DMS 273 treated with DMSO at 0.1 percent for 48 hours (cell line): ENCODE measurements around the gene DYSF.

Experiments used
- DNase-seq: peaks from one replicate; lab custom pipeline; 2025; lab: John Stamatoyannopoulos, UW

The DYSF gene

GRCh38 chr2:71456617-71457016, 3.3 kb downstream of the DYSF start:
- DNase-seq = no peak

- no peak for DNase-seq
Observed at GRCh38 chr2:71457123-71457915, 4.0 kb downstream of the DYSF start.

DNA sequence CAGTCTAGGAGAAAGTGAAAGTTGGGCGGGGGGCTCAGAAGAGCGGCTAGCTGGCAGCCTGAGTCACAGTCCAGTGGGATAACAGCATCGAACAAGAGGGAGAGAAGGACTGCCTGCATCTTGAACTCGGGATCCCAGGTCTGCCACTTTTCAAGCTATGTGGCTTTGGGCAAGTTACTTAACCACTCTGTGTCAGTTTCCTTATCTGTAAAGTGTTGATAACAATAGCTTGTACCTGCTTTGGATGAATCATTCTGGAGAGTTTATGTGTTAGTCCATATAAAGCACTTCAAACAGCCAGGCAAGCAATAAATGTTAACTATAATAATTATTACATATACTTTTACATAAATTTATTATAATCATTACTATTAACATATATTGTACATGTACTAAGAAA, 4.6 kb downstream of the DYSF start:
- no peak for DNase-seq

DNA sequence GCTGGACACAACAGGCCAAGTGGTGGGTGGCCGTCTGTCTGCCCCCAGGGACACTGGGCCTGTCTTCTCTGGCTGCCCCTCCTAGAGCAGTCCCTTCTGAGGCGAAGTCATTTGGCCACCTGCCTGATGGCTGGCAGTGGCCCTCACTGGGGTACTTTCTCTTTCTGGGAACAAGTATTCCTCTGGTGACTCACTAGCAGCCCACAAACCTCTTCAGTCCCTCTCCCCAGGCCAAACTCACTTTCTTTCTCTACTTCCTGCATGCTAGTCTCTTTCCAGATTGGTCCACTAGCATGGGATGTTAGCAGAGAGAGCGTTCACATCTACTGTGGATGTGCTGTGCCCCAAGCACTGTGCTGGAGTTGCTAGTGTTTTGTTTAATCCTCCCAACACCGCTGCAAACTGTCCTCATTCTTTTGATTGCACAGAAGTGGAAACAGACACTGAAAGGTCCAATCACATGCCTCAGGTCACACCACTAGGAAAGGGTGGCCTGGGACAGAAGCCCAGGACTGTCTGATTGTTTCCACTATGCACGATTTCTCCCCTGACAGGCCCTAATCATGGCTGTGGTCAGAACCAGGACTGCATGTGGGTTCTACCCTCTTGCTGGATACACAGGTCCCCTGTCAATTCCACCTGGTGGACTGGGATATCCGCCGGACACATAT, 5.2 kb downstream of the DYSF start:
- DNase-seq = no peak

DNA sequence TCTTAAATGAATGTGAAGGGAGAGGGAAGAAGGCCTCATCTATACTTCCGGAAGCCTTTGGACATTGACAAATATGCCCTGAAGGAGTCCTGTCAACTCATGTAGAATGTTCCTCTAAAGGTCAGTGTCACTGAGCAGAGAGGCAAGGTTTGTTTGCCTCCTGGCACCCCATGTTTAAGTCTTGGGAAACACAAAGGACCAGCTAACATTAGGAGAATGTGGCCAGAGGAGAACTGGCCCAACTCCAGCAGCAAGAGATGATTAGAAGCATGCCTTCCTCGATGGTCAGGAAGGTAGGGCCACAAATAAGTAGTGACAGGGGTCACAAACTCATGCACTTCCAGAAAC, 5.7 kb downstream of the DYSF start:
- DNase-seq = no peak

DNA sequence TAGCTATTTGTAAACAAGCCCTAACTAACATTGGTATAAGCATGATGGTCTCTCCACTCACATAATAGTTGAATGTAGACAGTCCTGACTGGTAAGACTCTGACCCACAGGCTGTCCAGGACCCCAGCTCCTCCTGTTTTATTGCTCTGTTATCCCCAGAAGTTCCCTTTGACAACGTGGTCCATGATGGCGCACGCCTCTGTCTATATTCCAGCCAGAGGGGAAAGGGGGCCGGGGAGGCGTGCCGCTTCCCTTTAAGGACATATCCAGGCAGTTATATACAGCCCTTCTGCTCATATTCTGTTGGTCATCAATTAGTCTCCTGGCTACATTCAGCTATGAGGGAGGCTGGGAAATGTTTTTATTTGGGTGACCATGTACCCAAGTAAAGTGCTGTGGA, 6.7 kb downstream of the DYSF start:
- DNase-seq = no peak

DNA sequence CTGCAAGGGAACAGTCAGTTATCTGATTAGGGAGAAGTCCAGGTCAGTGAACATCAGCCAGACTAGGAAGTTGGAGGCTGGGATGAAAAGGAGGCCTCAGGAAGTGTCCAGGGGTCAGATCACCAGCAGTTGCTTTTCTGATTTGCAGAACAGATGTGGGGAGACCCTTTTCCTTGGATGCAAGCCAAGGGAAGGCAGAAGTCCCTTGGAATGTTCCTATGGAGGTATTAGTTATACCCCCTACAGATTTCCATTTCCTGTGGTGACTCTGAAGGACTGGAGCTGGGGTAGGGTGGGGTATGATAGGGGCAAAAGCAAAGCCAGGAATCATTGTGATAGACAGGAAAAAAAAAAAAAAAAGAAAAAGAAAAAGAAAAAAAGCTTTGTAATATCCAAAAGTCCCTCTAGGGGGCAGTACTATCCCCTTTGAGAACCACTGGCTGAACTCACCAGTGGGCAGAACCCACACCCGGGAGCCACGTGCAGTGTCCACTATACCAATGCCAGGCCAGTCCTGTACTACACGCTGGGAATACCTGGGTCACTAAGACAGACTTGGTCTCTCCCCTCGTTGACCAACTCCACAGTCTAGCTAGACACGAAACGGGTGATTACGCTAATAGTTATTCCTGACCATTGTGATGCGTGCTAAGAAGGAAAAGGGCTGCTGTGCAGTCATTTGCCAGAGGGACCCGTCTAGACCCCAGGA, 7.4 kb downstream of the DYSF start:
- no peak for DNase-seq

GRCh38 chr2:71461304-71461671, 7.9 kb downstream of the DYSF start:
- DNase-seq = no peak

DNA sequence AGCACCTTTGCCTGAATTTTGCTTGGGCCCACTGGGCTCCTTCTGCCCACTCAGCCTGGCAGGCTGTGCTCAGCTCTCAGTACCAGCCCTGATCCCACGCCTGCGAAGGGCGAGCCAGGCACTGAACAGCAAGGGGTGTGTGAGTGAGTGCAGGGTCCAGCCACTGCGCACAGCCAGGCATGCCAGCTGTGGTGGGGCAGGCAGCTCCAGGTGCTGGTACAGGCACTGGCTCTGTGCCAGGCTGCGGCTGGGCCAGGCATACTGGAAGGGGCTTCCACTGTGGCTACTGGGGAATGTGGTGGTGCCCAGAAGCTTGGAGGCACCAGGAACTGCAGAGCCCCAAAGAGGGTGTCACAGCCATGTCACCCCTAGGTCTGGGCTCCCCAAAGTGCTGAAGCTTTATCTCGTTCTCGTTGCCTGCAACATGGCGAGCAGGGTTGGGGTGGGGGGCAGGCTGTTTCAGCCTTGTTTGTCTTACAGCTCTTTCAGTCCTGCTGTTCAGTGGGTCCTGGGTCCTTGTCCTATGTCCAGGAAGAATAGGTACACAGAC, 8.8 kb downstream of the DYSF start:
- DNase-seq = no peak

- DNase-seq = no peak
Observed at GRCh38 chr2:71462641-71463341, 9.4 kb downstream of the DYSF start.

DNA sequence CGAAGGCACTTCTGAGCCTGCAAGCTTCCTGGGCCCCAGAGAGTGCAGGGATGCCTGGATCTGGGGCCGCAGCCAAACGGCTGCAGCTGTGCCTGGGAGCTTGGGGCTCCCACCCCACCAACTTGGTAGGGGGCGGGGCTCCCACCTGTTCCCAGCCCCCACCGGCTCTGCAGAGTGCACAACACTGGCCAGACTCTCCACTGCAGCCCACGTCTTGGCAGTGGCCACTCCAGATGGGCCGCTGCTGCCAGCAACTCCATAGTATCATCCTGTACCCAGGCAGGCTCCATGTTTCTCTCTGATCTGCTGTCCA, 9.9 kb downstream of the DYSF start:
- DNase-seq = no peak

GRCh38 chr2:71464389-71464788, 11.0 kb downstream of the DYSF start:
- no peak for DNase-seq

GRCh38 chr2:71465356-71465755, 12.0 kb downstream of the DYSF start:
- DNase-seq = no peak

- DNase-seq = no peak
Observed at GRCh38 chr2:71465961-71466300, 12.6 kb downstream of the DYSF start.

DNA sequence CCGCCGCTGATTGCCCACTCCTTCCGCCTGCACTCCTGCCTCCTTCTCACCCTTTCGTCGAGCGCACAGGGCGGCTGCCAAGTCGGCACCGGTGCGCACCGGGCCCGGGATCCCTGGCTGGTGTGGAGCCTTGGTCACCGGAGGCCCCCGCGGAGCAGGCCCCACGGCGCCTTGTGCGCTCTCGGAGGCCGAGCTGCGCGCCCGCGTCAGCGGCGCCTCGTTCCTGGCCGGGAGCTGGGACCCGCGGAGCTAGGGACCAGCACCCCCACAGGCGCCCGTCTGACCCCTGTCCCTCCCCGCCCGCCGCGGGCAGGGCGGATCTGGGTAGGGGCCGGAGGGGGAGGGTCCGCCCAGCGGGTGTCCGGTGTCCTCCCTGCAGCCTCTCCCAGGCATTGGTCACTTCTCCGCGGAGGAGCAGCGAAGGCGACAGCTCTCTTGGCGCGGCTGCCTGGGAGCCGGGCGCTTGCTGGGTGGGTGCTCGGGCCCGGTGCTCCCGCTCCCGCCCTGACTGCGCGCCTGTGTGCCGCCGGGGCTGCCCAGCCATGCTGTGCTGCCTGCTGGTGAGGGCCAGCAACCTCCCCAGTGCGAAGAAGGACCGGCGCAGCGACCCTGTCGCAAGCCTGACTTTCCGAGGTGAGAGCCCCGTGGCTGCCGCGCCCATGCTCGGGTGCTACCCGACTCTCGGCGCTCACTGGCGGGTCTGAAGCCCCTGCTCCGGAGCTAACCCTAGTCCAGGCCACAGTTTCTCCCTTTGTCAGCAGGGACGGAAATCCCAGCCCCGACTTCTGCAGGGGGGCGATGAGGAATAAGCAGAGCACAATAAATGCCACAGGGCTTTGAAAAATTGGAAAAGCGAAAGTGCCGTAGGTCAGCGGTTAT, 13.2 kb downstream of the DYSF start:
- no peak for DNase-seq

GRCh38 chr2:71467180-71467815, 13.9 kb downstream of the DYSF start:
- no peak for DNase-seq

DNA sequence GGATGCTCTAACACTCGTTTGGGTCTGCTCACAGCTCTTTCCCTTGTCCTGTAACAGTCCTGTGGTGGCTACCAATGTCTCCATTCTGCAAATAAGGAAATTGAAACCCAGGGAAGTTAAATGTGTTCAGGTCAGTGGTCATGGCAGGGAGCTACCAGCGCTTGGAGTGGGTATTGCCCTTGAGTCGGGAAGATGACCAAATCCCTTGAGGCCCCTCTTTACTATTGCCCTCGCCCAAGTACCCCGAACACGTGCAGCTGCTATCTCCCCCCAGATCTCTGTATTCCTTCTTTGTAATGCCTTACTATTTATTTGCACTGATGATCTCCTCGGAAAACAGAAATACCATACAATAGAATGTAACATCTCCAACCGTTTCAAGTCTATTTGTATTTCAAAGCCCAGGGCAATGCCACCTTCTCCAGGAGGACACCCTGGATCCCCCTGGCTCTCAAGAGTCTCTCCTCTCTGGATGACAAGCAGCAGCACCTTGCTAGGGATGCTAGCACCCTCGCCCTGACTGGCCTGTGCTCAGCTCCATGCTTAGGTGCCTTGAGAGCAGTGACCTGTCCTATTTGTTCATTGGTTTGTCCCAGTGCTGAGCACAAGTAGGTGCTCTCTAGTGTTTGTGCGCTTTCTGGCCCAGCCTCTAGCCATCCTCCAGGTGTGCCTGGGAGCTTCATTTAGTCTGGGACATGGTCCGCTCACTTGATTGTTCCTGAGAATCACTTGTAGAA, 15.1 kb downstream of the DYSF start:
- DNase-seq = no peak

DNA sequence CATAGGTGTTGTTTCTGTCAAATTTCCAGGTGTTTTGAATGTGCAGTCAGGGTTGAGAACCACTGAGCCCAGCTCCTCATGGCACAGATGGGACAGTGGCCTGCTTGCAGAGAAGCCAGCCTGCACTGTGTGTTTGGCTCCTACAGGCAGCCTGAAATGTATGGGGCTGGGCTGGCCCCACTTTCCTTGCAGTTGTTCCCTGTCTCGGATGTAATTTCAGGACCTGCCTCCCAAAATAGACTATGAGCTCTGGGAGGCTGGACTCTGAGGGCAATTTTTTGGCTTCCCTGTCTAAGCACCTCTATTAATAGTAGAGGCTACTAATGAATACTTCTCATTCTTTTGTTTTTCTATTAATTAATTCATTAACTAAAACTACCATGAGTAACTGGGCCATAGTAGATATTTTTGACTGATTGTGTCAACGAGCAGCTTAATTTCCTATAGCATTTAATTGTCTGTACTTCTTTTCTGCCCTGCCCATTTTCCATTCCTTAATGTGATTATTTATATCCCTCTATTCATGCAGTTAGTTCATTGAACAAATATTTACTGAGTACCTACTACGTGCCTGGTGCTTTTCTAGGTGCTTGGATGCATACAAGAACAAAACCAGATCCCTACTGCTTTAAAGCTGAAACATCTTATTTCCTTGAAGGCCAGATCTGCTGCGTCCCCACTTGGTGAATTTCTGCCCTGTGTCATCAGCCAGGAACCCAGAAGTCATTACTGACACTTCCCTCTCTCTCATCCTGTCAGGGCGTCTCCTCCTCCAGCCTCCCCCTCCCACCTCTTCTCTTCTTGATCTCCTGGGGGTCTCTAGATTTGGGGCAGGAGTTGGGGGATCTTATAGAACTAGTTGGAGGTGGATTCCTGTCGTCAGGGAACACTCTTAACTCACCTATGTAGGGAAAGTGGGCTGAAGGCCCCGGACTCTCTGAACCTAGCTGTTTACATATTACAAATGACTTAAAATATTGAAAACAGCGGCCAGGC, 16.3 kb downstream of the DYSF start:
- DNase-seq = no peak

- no peak for DNase-seq
Observed at GRCh38 chr2:71471276-71471675, 17.9 kb downstream of the DYSF start.
